Measurements from ENCODE around the gene GALK1. TPM values are rescaled to one million over a fixed set of nuclear protein-coding genes. Genes with fewer than 3 reads are reported as not detected.

Gene GALK1
- total and polyA plus RNA-seq, 2 of the 13 experiments (the other 11 are each of a cell fraction or from before 2014, with no cell fraction given): 59.9 to 93.6 TPM

- no TSS peak for BruUV-seq (replicated peaks)
- in situ Hi-C loops (cut with HindIII; ENCODE audit: extremely low pct_ligation_motif_present, low pct_unique_long_range_greater_than_20kb) (no loop called here), intact Hi-C loops (cut with micrococcal nuclease; ENCODE audit: unreplicated experiment) (no loop called here)
- POLR2A ChIA-PET: interaction anchor here (1.3 kb wide), 1 partner anchor 32 kb away, joined by 3 read pairs; no protein-coding TSS in a partner anchor
- Histone ChIP-seq H3K27me3 (ENCODE audit: control insufficient read depth in 1 of 2, insufficient read depth in 2 of 2, low read length in 2 of 2) (no peaks in the 10 kb centered on the region), H3K9me3 (ENCODE audit: low read length) (no peaks in the 10 kb centered on the region), H3K4me3 (replicated peaks in 1 of 3; ENCODE audit: insufficient read depth in 1 of 3, low read depth in 2 of 3, low read length in 3 of 3) (no peak overlapping the region), H4K20me1 (ENCODE audit: insufficient read depth, low read length) (no peaks in the 10 kb centered on the region), H3K79me2 (ENCODE audit: insufficient read depth, low read length) (no peaks in the 10 kb centered on the region), H2AFZ (ENCODE audit: low read length) (no peak overlapping the region), H3K27ac (ENCODE audit: extremely low read length, insufficient read depth, low read length) (no peak overlapping the region), H3K4me2 (ENCODE audit: low read depth, low read length) (no peak overlapping the region), H3K4me1 (ENCODE audit: insufficient read depth, low read length) (no peaks in the 10 kb centered on the region), H3K36me3 (replicated peaks in 1 of 2; ENCODE audit: control insufficient read depth in 1 of 2, insufficient read depth in 2 of 2, low read length in 2 of 2) (peaks cover 57 to 81% of the 10 kb centered on the region in 2 experiments), H3K9ac (ENCODE audit: insufficient read depth, low read depth, low read length) (no peak overlapping the region)
- WGBS (ENCODE audit: low lambda C conversion rate): 98% methylated on average over 27 of the region's 27 CpGs
- ATAC-seq: no peak
- FAIRE-seq: no peak
- no peak for TF ChIP-seq KLF13 (CRISPR knock-in tag; IDR thresholded peaks at IDR 0.05)
- TF ChIP-seq ZFP91 (CRISPR knock-in tag; IDR thresholded peaks at IDR 0.05; ENCODE audit: borderline replicate concordance): 0 out of 2 replicates have a peak, but pooled peaks have one; percentile 19
- CTCF ChIA-PET (ENCODE audit: low intra/inter-chr PET ratio, low total read pairs): no interaction called here
- no peak for DNase-seq (ENCODE audit: low spot score)
These were observed 47.4 kb upstream of the GALK1 start for GRCh38 chr17:75812096-75813013.

- no peaks in the 10 kb centered on the region for H3K4me1 ChIP-seq (ENCODE audit: insufficient read depth, low read length)
- in situ Hi-C loops (cut with HindIII; ENCODE audit: extremely low pct_ligation_motif_present, low pct_unique_long_range_greater_than_20kb) (no loop called here), intact Hi-C loops (cut with micrococcal nuclease; ENCODE audit: unreplicated experiment) (no loop called here)
- FAIRE-seq: no peak
- peaks cover 5% of the 10 kb centered on the region for H3K79me2 ChIP-seq (ENCODE audit: insufficient read depth, low read length)
- H2AFZ ChIP-seq (ENCODE audit: low read length): no peak overlapping the region
- H3K9ac ChIP-seq (ENCODE audit: insufficient read depth, low read depth, low read length): no peak overlapping the region
- WGBS (ENCODE audit: low lambda C conversion rate): 94% methylated on average over 7 of the region's 7 CpGs
- H4K20me1 ChIP-seq (ENCODE audit: insufficient read depth, low read length): no peaks in the 10 kb centered on the region
- H3K9me3 ChIP-seq (ENCODE audit: low read length): no peaks in the 10 kb centered on the region
- H3K36me3 ChIP-seq (replicated peaks in 1 of 2; ENCODE audit: control insufficient read depth in 1 of 2, insufficient read depth in 2 of 2, low read length in 2 of 2): peaks cover 49 to 69% of the 10 kb centered on the region in 2 experiments
- POLR2A ChIA-PET: interaction anchor here (0.6 to 1.5 kb wide), 2 partner anchors 31 to 39 kb away, joined by 3 read pairs; no protein-coding TSS in a partner anchor
- no peak overlapping the region for H3K27ac ChIP-seq (ENCODE audit: extremely low read length, insufficient read depth, low read length)
- no peaks in the 10 kb centered on the region for H3K27me3 ChIP-seq (ENCODE audit: control insufficient read depth in 1 of 2, insufficient read depth in 2 of 2, low read length in 2 of 2)
- ATAC-seq: no peak
- H3K4me3 ChIP-seq (replicated peaks in 1 of 3; ENCODE audit: insufficient read depth in 1 of 3, low read depth in 2 of 3, low read length in 3 of 3): no peak overlapping the region
- DNase-seq (ENCODE audit: low spot score): no peak
- CTCF ChIA-PET (ENCODE audit: low intra/inter-chr PET ratio, low total read pairs): no interaction called here
- BruUV-seq (replicated peaks): no TSS peak
- no peak overlapping the region for H3K4me2 ChIP-seq (ENCODE audit: low read depth, low read length)
- TF ChIP-seq NKX3-1 (CRISPR knock-in tag; IDR thresholded peaks at IDR 0.05): no peak
- 0 out of 2 replicates have a peak, but pooled peaks have one; percentile 21 for TF ChIP-seq MAFF (IDR thresholded peaks at IDR 0.05; ENCODE audit: low read depth, low read length)
- TF ChIP-seq ZNF234 (CRISPR knock-in tag; conservative IDR thresholded peaks at IDR 0.05): no peak
- no peak for TF ChIP-seq ZNF432 (CRISPR knock-in tag; IDR thresholded peaks at IDR 0.05; ENCODE audit: borderline replicate concordance)
- TF ChIP-seq MAFK (conservative IDR thresholded peaks at IDR 0.05 in 1 of 2, IDR thresholded peaks at IDR 0.05 in 1 of 2; ENCODE audit: low read length in 2 of 2): peak; percentile 22 to 66; a peak in 3 of 4 replicates
- no peak for TF ChIP-seq ZNF83 (CRISPR knock-in tag; IDR thresholded peaks at IDR 0.05; ENCODE audit: borderline replicate concordance)
- TF ChIP-seq ZNF878 (CRISPR knock-in tag; IDR thresholded peaks at IDR 0.05): no peak
- TF ChIP-seq ARID5B (CRISPR knock-in tag; IDR thresholded peaks at IDR 0.05): no peak
These were observed 46.2 kb upstream of the GALK1 start for GRCh38 chr17:75811174-75811573.

Data from HepG2 (cell line).